LNCaP clone FGC (cell line): ENCODE measurements around the gene TVP23A.

Source experiments
- DNase-seq: peaks from one replicate; pipeline ENCODE4 v3.0.0-alpha.2; 2011; ENCODE audit warnings: low read depth
- H3K4me3 ChIP-seq: 2 replicates; pipeline ENCODE4 v1.5.1; 2011; ENCODE audit warnings: mild to moderate bottlenecking, low read depth, low read length, control low read depth
- CTCF ChIP-seq: IDR thresholded peaks from 2 replicates; pipeline ENCODE4 v1.5.1; 2012; ENCODE audit warnings: mild to moderate bottlenecking; ENCODE audit not compliant: control insufficient read depth, insufficient read depth; ENCODE audit errors: extremely low read depth

The TVP23A gene

GRCh38 chr16:10828851-10829366 is 10.3 kb upstream of the TVP23A start:
- peak; percentile 42 for DNase-seq
- TF ChIP-seq CTCF, result no peak
- no peak overlapping the region for H3K4me3 ChIP-seq

GRCh38 chr16:10827691-10828341 is 9.2 kb upstream of the TVP23A start:
- no peak for TF ChIP-seq CTCF
- no peak overlapping the region for H3K4me3 ChIP-seq
- no peak for DNase-seq

- DNase-seq, result peak; percentile 63
- no peak for TF ChIP-seq CTCF
- H3K4me3 ChIP-seq, result no peak overlapping the region
These were observed 5.7 kb upstream of the TVP23A start for GRCh38 chr16:10824111-10824893.

- no peak for DNase-seq
- TF ChIP-seq CTCF, result no peak
- no peak overlapping the region for H3K4me3 ChIP-seq
These were observed 4.1 kb upstream of the TVP23A start for GRCh38 chr16:10822702-10823101.

- no peak for DNase-seq
These were observed 2.0 kb upstream of the TVP23A start for GRCh38 chr16:10820546-10820945.

GRCh38 chr16:10817514-10817913 is 1.1 kb downstream of the TVP23A start:
- H3K4me3 ChIP-seq, result no peak overlapping the region
- no peak for DNase-seq
- no peak for TF ChIP-seq CTCF

More at GRCh38 chr16:10820546-10820945, 2.0 kb upstream of the TVP23A start:
- no peak for TF ChIP-seq CTCF
- H3K4me3 ChIP-seq, result no peak overlapping the region
